SU-DHL-6 (cell line): ENCODE data around the gene KIAA0825.

Experiments
- H2AFZ ChIP-seq: fragments of 200-600 bp; sonication (generic); 2 replicates; pipeline ENCODE4 v1.6.1; 2014; ENCODE audit warnings: low read depth, mild to moderate bottlenecking, moderate library complexity, mixed read lengths, antibody characterized with exemption, low read length; ENCODE audit not compliant: severe bottlenecking
- H3F3A ChIP-seq: fragments of 200-600 bp; shearing (Covaris generic); 2 replicates; pipeline ENCODE4 v1.6.0; 2016; ENCODE audit warnings: antibody characterized with exemption, mild to moderate bottlenecking; ENCODE audit not compliant: insufficient read depth
- H3K27ac ChIP-seq: fragments of 200-600 bp; sonication (generic); 2 replicates; pipeline ENCODE4 v1.5.1; 2016; ENCODE audit warnings: low read depth, mild to moderate bottlenecking, low read length, moderate library complexity, mixed read lengths
- H3K27me3 ChIP-seq: fragments of 200-600 bp; sonication (generic), shearing (Covaris generic); 2 replicates; pipeline ENCODE4 v1.6.0; 2014; ENCODE audit warnings: mild to moderate bottlenecking, low read length
- H3K36me3 ChIP-seq: fragments of 200-600 bp; sonication (generic); 2 replicates; pipeline ENCODE4 v1.6.1; 2014; ENCODE audit warnings: mild to moderate bottlenecking, low read length, mixed read lengths
- H3K4me2 ChIP-seq: fragments of 300-600, 200-600 bp; shearing (Covaris generic), sonication (generic); 2 replicates; pipeline ENCODE4 v1.6.0; 2014; ENCODE audit warnings: low read length, low read depth, mild to moderate bottlenecking; ENCODE audit not compliant: poor library complexity, severe bottlenecking
- H3K4me3 ChIP-seq: fragments of 200-600 bp; sonication (generic); 2 replicates; pipeline ENCODE4 v1.5.1; 2014; ENCODE audit warnings: antibody characterized with exemption, low read length, mild to moderate bottlenecking, mixed read lengths; ENCODE audit not compliant: insufficient read depth, poor library complexity, severe bottlenecking
- H3K79me2 ChIP-seq: fragments of 200-600 bp; sonication (generic); 2 replicates; pipeline ENCODE4 v1.6.1; 2014; ENCODE audit warnings: mild to moderate bottlenecking, low read length, moderate library complexity; ENCODE audit not compliant: insufficient read depth
- H3K9ac ChIP-seq: fragments of 200-600 bp; sonication (generic); 2 replicates; pipeline ENCODE4 v1.7.0; 2014; ENCODE audit warnings: mild to moderate bottlenecking, low read length
- H3K9me2 ChIP-seq: fragments of 200-600 bp; sonication (generic); replicated peaks from 2 replicates; pipeline ENCODE4 v1.6.1; 2014; ENCODE audit warnings: low read length; ENCODE audit not compliant: insufficient read depth
- H3K9me3 ChIP-seq: fragments of 200-600 bp; sonication (generic); 2 replicates; pipeline ENCODE4 v1.6.1; 2014; ENCODE audit warnings: low read length, mixed read lengths; ENCODE audit not compliant: insufficient read depth
- H4K20me1 ChIP-seq: fragments of 200-600 bp; sonication (generic); 2 replicates; pipeline ENCODE4 v1.6.1; 2014; ENCODE audit warnings: low read depth, mild to moderate bottlenecking, antibody characterized with exemption, low read length, moderate library complexity, mixed read lengths
- CTCF ChIP-seq: fragments of 200-600 bp; sonication (generic); IDR thresholded peaks from one replicate; pipeline ENCODE4 v1.5.1; 2017; ENCODE audit warnings: antibody characterized with exemption, mild to moderate bottlenecking, low read length, moderate library complexity; ENCODE audit not compliant: insufficient read depth, poor library complexity, severe bottlenecking
- EZH2phosphoT487 ChIP-seq: fragments of 200-600 bp; sonication (generic), shearing (Covaris generic); conservative IDR thresholded peaks from 2 replicates; pipeline ENCODE4 v1.6.1; 2018; ENCODE audit warnings: mild to moderate bottlenecking, antibody characterized with exemption, low read length, moderate library complexity, mixed read lengths

Gene KIAA0825

DNA sequence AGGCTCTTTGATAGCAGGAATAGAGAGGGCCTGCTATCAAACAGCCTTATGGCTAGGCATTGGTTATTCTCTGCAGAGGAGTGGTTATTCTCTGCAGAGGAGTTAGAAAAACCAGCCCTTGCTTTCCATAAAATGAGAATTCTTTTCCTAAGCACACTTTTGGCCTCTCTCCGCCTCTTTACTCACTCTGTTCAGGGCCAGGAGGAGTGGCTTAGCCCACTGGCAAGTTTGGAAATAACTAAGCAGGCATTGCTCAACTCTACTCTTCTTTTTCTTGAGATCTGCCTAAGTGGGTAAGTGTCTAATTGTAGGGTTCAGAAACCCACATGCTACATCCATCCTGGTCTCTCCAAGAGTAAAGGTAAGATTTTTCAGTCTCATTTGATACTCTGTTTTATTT is 341.7 kb downstream of the KIAA0825 start:
- no peaks in the 10 kb centered on the region for H3K27me3 ChIP-seq
- no peaks in the 10 kb centered on the region for H4K20me1 ChIP-seq
- H2AFZ ChIP-seq = no peak overlapping the region
- H3K9me3 ChIP-seq = no peaks in the 10 kb centered on the region
- no peak overlapping the region for H3K9ac ChIP-seq
- no peaks in the 10 kb centered on the region for H3K36me3 ChIP-seq
- no peak overlapping the region for H3K27ac ChIP-seq
- TF ChIP-seq EZH2phosphoT487 (no peak), CTCF (no peak)
- H3K4me2 ChIP-seq = no peak overlapping the region
- H3K79me2 ChIP-seq = no peaks in the 10 kb centered on the region
- H3K9me2 ChIP-seq = no peaks in the 10 kb centered on the region
- H3F3A ChIP-seq = no peaks in the 10 kb centered on the region
- H3K4me3 ChIP-seq = no peak overlapping the region

DNA sequence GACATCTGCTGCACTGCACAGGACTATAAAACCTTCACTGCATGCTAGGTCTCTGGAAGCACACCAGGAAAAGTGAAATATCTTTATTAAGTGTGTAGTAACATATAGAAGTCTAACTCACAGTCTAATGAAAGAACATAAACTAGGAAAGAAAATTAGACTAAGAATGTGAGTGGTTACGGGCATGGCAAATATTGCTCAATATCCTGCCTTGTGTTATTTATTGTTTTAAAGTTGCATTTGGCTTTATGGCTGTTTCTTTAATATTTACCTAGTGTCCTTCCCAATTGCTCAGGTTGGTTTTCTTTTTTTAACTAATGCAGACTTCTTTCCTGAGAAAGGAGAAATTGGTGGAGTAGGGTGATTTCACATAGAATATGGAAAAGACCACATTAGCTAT is 342.4 kb downstream of the KIAA0825 start:
- TF ChIP-seq CTCF (no peak), EZH2phosphoT487 (no peak)
- no peaks in the 10 kb centered on the region for H3K36me3 ChIP-seq
- no peaks in the 10 kb centered on the region for H4K20me1 ChIP-seq
- H3K4me3 ChIP-seq = no peak overlapping the region
- no peaks in the 10 kb centered on the region for H3F3A ChIP-seq
- no peak overlapping the region for H3K27ac ChIP-seq
- H3K9me3 ChIP-seq = no peaks in the 10 kb centered on the region
- no peaks in the 10 kb centered on the region for H3K9me2 ChIP-seq
- no peak overlapping the region for H2AFZ ChIP-seq
- no peaks in the 10 kb centered on the region for H3K79me2 ChIP-seq
- H3K27me3 ChIP-seq = no peaks in the 10 kb centered on the region
- H3K4me2 ChIP-seq = no peak overlapping the region
- no peak overlapping the region for H3K9ac ChIP-seq

- Histone ChIP-seq H3K27ac (no peak overlapping the region), H3F3A (no peaks in the 10 kb centered on the region), H3K27me3 (no peaks in the 10 kb centered on the region), H3K4me2 (no peak overlapping the region), H3K36me3 (no peaks in the 10 kb centered on the region), H2AFZ (no peak overlapping the region), H3K9me3 (no peaks in the 10 kb centered on the region), H3K4me3 (no peak overlapping the region), H3K9me2 (no peaks in the 10 kb centered on the region), H4K20me1 (no peaks in the 10 kb centered on the region), H3K79me2 (no peaks in the 10 kb centered on the region), H3K9ac (no peak overlapping the region)
- TF ChIP-seq CTCF = no peak
Observed at GRCh38 chr5:94274707-94275106, 343.7 kb downstream of the KIAA0825 start.

- Histone ChIP-seq H3K27me3 (no peaks in the 10 kb centered on the region), H3K4me2 (no peak overlapping the region), H3K79me2 (no peaks in the 10 kb centered on the region), H3K36me3 (no peaks in the 10 kb centered on the region), H3F3A (no peaks in the 10 kb centered on the region), H3K9me3 (no peaks in the 10 kb centered on the region), H3K9ac (no peak overlapping the region), H3K27ac (no peak overlapping the region), H2AFZ (no peak overlapping the region), H4K20me1 (no peaks in the 10 kb centered on the region), H3K9me2 (no peaks in the 10 kb centered on the region), H3K4me3 (no peak overlapping the region)
- no peak for TF ChIP-seq CTCF
- TF ChIP-seq EZH2phosphoT487 = no peak
Observed at GRCh38 chr5:94268226-94268625, 350.2 kb downstream of the KIAA0825 start.
